Stomach (tissue), 9 donors: ENCODE measurements around the gene SLC22A2. TPM values are rescaled to one million over a fixed set of nuclear protein-coding genes. Genes with fewer than 3 reads are reported as not detected.

ENCODE experiments used
- DNase-seq, 2 donors: peaks; one replicate each; pipeline versions ENCODE4 v3.0.0 to v3.0.0-alpha.2; 2013 to 2019
- H3K27ac ChIP-seq, 5 donors: fragments of 200-600 bp in 4 of 5; sonication (generic) in 4 of 5; one replicate each; pipeline ENCODE4 v1.5.1; 2013 to 2019; ENCODE audit warnings: mild to moderate bottlenecking in 1 of 5, moderate library complexity in 1 of 5
- H3K27me3 ChIP-seq, 3 donors: fragments of 200-600 bp; sonication (generic); one replicate each; pipeline ENCODE4 v1.5.1; 2017 to 2019; ENCODE audit warnings: mixed run types in 1 of 3
- H3K36me3 ChIP-seq, 4 donors: fragments of 200-600 bp; sonication (generic); 1 replicate in 3 of 4; 2 replicates in 1 of 4; pipeline ENCODE4 v1.5.1; 2016 to 2019
- H3K4me1 ChIP-seq, 4 donors: fragments of 200-600 bp; sonication (generic); one replicate each; pipeline ENCODE4 v1.5.1; 2016 to 2019
- H3K4me3 ChIP-seq, 4 donors: fragments of 200-600 bp; sonication (generic) in 3 of 4; one replicate each; pipeline ENCODE4 v1.5.1; 2016 to 2019; ENCODE audit warnings: mild to moderate bottlenecking in 1 of 4
- H3K9me3 ChIP-seq, 4 donors: fragments of 200-600 bp; sonication (generic); one replicate each; pipeline ENCODE4 v1.5.1; 2016 to 2019
- EP300 ChIP-seq: sonication (generic); formaldehyde crosslinking; IDR thresholded peaks from one replicate; pipeline ENCODE4 v1.6.1; 2017; ENCODE audit warnings: antibody characterized with exemption
- POLR2A ChIP-seq, 4 donors: fragments of 450-650 bp; IDR thresholded peaks; one replicate each; pipeline ENCODE4 v1.6.1; 2016; ENCODE audit warnings: antibody characterized with exemption in 4 of 4, control low read depth in 2 of 4, mild to moderate bottlenecking in 1 of 4, moderate library complexity in 1 of 4
- POLR2AphosphoS5 ChIP-seq, 3 donors: sonication (generic); formaldehyde crosslinking; IDR thresholded peaks; one replicate each; pipeline ENCODE4 v1.6.1; 2016; ENCODE audit warnings: antibody characterized with exemption in 3 of 3
- WGBS, 5 donors: extraction: QIAGEN DNeasy Blood & Tissue Kit in 3 of 5; methylation state at CpG; one replicate each; pipeline versions ENCODE4 v1.1.5 to v1.1.7; 2013 to 2018; 5-methylcytosine and 5-hydroxymethylcytosine counted together
- intact Hi-C: fragments of 100-400 bp; cut with DNase I; formaldehyde crosslinking; loops from one replicate; pipeline ENCODE4 v1.15.1; 2023; ENCODE audit warnings: low total_unique reads
- polyA plus RNA-seq, 3 donors: library from polyadenylated mRNA; stranded (reverse); fragments of 200-250 nt; gene quantifications; one replicate each; pipeline ENCODE4 v1.2.3, GENCODE V29; 2013
- total RNA-seq, 5 donors: library from RNA; depleted of rRNA; stranded (reverse); fragments of >200 nt; gene quantifications; one replicate each; pipeline versions ENCODE4 v1.1.0 to v1.2.3, GENCODE V29; 2014 to 2016
- TF ChIP-seq, protein P1 (sequence below), 7 experiments: fragments of 450-650 bp in 4 of 7; fragments of 200-600 bp in 3 of 7; sonication (generic) in 3 of 7; IDR thresholded peaks; one replicate each; pipeline ENCODE4 v1.5.1; 2016 to 2019; ENCODE audit warnings: antibody characterized with exemption in 7 of 7, control low read depth in 2 of 7, mild to moderate bottlenecking in 1 of 7
- donor health status: healthy with polysubstance abuse.
- donor health status: Bipolar disorder and iron deficiency.
- donor health status: healthy.

SLC22A2 gene
- total and polyA plus RNA-seq, 8 donors, result not detected

DNA sequence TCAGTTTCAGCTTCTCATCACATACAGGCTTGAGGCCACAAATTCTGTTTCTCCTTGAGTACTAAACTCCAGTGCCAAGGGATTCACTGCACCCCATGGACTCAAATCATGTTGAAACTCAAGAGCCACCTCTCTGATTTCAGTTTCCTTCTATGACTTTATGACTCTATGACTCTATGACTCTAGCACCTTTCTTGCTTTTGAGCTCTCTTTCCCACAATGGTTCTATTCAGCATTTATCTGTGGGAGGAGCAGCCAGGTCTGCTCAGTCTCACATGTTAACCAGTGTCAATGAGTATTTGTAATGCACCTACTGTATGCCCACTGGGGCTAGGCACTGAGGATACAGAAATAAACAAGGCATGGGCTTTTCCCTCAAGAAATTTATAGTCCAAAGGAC lies 14.6 kb upstream of the SLC22A2 start:
- intact Hi-C loops, result no loop called here
- Histone ChIP-seq H3K36me3 (no peaks in the 10 kb centered on the region), H3K4me1 (no peaks in the 10 kb centered on the region), H3K9me3 (no peaks in the 10 kb centered on the region), H3K27ac (no peak overlapping the region), H3K27me3 (no peaks in the 10 kb centered on the region), H3K4me3 (no peak overlapping the region)
- DNase-seq, result no peak
- TF ChIP-seq POLR2AphosphoS5 (IDR thresholded peaks at IDR 0.05) (no peak), EP300 (no peak), POLR2A (IDR thresholded peaks at IDR 0.05) (no peak)

DNA sequence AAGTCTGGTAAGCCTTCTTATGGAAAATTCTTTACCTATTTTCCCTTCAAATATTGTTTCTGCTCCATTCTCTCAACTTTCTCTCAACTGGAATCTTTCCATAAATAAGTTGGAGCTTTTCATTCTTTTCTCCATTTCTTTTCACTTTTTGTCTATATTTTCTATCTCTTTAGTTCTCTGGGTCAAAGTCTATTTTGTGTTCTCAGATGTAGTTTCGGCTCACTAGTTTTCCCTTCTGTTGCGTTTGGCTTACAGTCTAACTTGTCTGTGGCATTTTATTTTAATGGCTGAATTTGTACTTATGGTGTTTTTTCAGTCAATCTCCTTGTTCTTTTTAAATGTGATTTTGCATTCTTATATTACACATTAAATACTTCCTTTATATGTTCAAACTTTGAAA lies 14.1 kb upstream of the SLC22A2 start:
- intact Hi-C loops, result no loop called here
- H3K4me3 ChIP-seq, result no peak overlapping the region
- no peaks in the 10 kb centered on the region for H3K4me1 ChIP-seq
- H3K36me3 ChIP-seq, result no peaks in the 10 kb centered on the region
- TF ChIP-seq POLR2AphosphoS5 (IDR thresholded peaks at IDR 0.05), result no peak
- TF ChIP-seq, protein P1, sequence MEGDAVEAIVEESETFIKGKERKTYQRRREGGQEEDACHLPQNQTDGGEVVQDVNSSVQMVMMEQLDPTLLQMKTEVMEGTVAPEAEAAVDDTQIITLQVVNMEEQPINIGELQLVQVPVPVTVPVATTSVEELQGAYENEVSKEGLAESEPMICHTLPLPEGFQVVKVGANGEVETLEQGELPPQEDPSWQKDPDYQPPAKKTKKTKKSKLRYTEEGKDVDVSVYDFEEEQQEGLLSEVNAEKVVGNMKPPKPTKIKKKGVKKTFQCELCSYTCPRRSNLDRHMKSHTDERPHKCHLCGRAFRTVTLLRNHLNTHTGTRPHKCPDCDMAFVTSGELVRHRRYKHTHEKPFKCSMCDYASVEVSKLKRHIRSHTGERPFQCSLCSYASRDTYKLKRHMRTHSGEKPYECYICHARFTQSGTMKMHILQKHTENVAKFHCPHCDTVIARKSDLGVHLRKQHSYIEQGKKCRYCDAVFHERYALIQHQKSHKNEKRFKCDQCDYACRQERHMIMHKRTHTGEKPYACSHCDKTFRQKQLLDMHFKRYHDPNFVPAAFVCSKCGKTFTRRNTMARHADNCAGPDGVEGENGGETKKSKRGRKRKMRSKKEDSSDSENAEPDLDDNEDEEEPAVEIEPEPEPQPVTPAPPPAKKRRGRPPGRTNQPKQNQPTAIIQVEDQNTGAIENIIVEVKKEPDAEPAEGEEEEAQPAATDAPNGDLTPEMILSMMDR (IDR thresholded peaks at IDR 0.05), result no peak
- TF ChIP-seq POLR2A (IDR thresholded peaks at IDR 0.05), result no peak
- no peak for TF ChIP-seq EP300
- DNase-seq, result no peak
- no peaks in the 10 kb centered on the region for H3K9me3 ChIP-seq
- H3K27me3 ChIP-seq, result no peaks in the 10 kb centered on the region
- H3K27ac ChIP-seq, result no peak overlapping the region
- WGBS, 5 donors, result 84 to 96% (median 94%) methylated on average over 2 of the region's 2 CpGs

DNA sequence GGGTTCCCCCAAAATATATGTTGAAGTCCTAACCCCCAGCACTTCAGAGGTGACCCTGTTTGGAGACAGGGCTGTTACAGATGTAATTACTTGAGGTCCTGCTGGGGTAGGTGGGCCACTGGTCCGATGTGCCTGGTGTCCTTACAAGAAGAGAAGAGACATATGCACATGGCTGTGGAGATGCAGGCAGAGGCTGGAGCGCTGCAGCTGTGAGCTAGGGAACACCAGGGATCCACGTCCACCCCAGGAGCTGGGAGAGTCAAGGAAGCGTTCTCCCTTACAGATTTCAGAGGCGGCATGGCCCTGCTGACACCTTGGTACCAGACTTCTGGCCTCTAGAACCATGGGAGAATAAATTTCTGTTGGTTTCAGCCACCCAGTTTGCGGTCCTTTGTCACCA lies 11.7 kb upstream of the SLC22A2 start:
- no peaks in the 10 kb centered on the region for H3K9me3 ChIP-seq
- H3K4me3 ChIP-seq, result no peak overlapping the region
- H3K27ac ChIP-seq, result no peak overlapping the region
- WGBS, 5 donors, result 81 to 90% (median 89%) methylated on average over 3 to 6 of the region's 6 CpGs
- H3K27me3 ChIP-seq, result no peaks in the 10 kb centered on the region
- TF ChIP-seq, protein P1 (IDR thresholded peaks at IDR 0.05), result no peak
- no peak for TF ChIP-seq POLR2A (IDR thresholded peaks at IDR 0.05)
- no peak for TF ChIP-seq POLR2AphosphoS5 (IDR thresholded peaks at IDR 0.05)
- no peak for TF ChIP-seq EP300
- no peak for DNase-seq
- intact Hi-C loops, result no loop called here
- no peaks in the 10 kb centered on the region for H3K4me1 ChIP-seq
- H3K36me3 ChIP-seq, result no peaks in the 10 kb centered on the region

DNA sequence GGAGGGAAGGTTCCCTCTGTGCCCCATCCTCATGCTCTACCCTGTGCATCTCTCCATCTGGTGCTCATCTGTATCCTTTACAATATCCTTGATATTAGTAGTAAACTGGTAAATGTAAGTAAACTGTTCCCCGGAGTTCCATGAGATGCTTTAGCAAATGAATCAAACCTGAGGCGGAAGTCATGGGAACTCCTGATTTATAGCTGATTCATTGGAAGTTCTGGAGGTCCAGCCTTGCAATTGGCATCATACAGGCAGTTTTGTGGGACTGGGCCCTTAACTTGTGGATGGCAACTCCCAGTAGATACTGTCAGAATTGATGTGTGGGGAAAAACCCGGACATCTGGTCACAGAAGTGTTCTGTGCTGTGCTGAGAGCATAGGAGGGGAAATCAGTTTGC lies 11.2 kb upstream of the SLC22A2 start:
- no peaks in the 10 kb centered on the region for H3K9me3 ChIP-seq
- no peaks in the 10 kb centered on the region for H3K36me3 ChIP-seq
- intact Hi-C loops, result no loop called here
- TF ChIP-seq POLR2A (IDR thresholded peaks at IDR 0.05), result no peak
- H3K27ac ChIP-seq, result no peak overlapping the region
- H3K27me3 ChIP-seq, result no peaks in the 10 kb centered on the region
- DNase-seq, result no peak
- H3K4me3 ChIP-seq, result no peak overlapping the region
- H3K4me1 ChIP-seq, result no peaks in the 10 kb centered on the region
- 84 to 96% (median 89%) methylated on average over 3 of the region's 3 CpGs for WGBS, 5 donors

DNA sequence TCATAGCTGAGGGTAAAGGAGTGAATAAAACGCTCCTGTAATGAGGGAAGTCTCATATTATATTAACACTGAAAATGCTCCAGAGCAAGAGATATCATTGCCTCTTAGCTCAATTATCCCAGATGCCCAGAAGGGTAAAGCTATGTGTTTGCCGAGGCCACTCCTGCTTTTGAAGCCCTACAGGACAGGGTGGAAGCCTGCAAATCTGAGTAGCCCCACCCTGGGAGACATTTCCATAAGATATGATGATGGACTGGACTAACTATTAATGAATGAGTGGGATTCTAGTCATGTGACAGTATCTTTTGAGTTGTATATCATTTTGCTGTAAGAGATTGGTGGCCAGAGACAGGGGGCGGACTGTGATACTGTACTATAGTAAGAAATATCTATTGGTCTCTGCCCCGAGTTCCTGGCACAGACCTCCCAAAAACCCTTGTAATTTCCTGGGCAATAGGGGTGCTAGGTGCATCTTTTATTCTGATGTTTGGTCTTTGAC lies 10.5 kb upstream of the SLC22A2 start:
- H3K4me3 ChIP-seq, result no peak overlapping the region
- H3K36me3 ChIP-seq, result no peaks in the 10 kb centered on the region
- DNase-seq, result no peak
- WGBS, 5 donors, result 58 to 79% (median 70%) methylated on average over 4 of the region's 4 CpGs
- intact Hi-C loops, result no loop called here
- no peaks in the 10 kb centered on the region for H3K4me1 ChIP-seq
- H3K27ac ChIP-seq, result no peak overlapping the region
- H3K27me3 ChIP-seq, result no peaks in the 10 kb centered on the region
- H3K9me3 ChIP-seq, result no peaks in the 10 kb centered on the region
- TF ChIP-seq POLR2AphosphoS5 (IDR thresholded peaks at IDR 0.05), result no peak
- TF ChIP-seq, protein P1 (IDR thresholded peaks at IDR 0.05), result no peak
- TF ChIP-seq POLR2A (IDR thresholded peaks at IDR 0.05), result no peak
- TF ChIP-seq EP300, result no peak
